Measurements from ENCODE around the gene C6orf132. TPM values are rescaled to one million over a fixed set of nuclear protein-coding genes. Genes with fewer than 3 reads are reported as not detected.

Gene C6orf132
- total RNA-seq, 4 donors from 2014 or later, result 106 to 200 (median 137) TPM

DNA sequence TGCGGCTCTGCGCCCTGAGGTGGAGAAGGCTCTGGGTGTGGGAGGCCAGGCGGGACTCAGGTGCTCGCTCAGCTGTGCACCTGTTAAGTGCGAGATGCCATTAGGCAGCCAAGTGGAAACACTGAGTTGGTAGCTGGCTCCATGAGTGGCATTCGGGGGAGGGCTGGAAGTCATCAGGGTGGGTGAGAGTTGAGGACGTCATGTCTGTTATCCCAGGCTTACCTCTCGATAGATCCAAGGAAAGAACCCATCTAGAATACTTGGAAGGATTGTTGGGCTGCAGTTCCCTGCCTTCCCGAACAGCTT is 50.7 kb downstream of the C6orf132 start:
- H3K4me3 ChIP-seq (ENCODE audit: low read depth, poor library complexity, severe bottlenecking), result no peak overlapping the region
- intact Hi-C loops (cut with DNase I; ENCODE audit: low total_unique reads), result no loop called here
- 59 to 67% methylated on average over 9 of the region's 9 CpGs for WGBS, 2 donors
- no peak for TF ChIP-seq CTCF (IDR thresholded peaks at IDR 0.05)
- TF ChIP-seq POLR2A (IDR thresholded peaks at IDR 0.05), result no peak
- no peak for DNase-seq (ENCODE audit: low spot score in 2 of 2)

- DNase-seq (ENCODE audit: low spot score in 2 of 2), result no peak
- H3K4me3 ChIP-seq (ENCODE audit: low read depth, poor library complexity, severe bottlenecking), result no peak overlapping the region
- intact Hi-C loops (cut with DNase I; ENCODE audit: low total_unique reads), result no loop called here
- WGBS, 2 donors, result 87 to 91% methylated on average over 10 of the region's 10 CpGs
- TF ChIP-seq POLR2A (IDR thresholded peaks at IDR 0.05) (no peak), CTCF (IDR thresholded peaks at IDR 0.05) (no peak)
These were observed 51.4 kb downstream of the C6orf132 start for GRCh38 chr6:42090819-42091717.

GRCh38 chr6:42088101-42088591 is 54.3 kb downstream of the C6orf132 start:
- intact Hi-C loops (cut with DNase I; ENCODE audit: low total_unique reads), result no loop called here
- WGBS, 2 donors, result 81 to 82% methylated on average over 7 of the region's 7 CpGs
- no peak for TF ChIP-seq POLR2A (IDR thresholded peaks at IDR 0.05)
- TF ChIP-seq CTCF (IDR thresholded peaks at IDR 0.05), result no peak
- no peak overlapping the region for H3K4me3 ChIP-seq (ENCODE audit: low read depth, poor library complexity, severe bottlenecking)
- no peak for DNase-seq (ENCODE audit: low spot score in 2 of 2)

GRCh38 chr6:42086046-42087035 is 56.1 kb downstream of the C6orf132 start:
- DNase-seq (ENCODE audit: low spot score in 2 of 2), result no peak
- WGBS, 2 donors, result 83 to 84% methylated on average over 20 to 22 of the region's 22 CpGs
- TF ChIP-seq POLR2A (IDR thresholded peaks at IDR 0.05) (no peak), CTCF (IDR thresholded peaks at IDR 0.05) (no peak)
- no peak overlapping the region for H3K4me3 ChIP-seq (ENCODE audit: low read depth, poor library complexity, severe bottlenecking)
- intact Hi-C loops (cut with DNase I; ENCODE audit: low total_unique reads), result no loop called here

- 81 to 93% methylated on average over 5 of the region's 5 CpGs for WGBS, 2 donors
- H3K4me3 ChIP-seq (ENCODE audit: low read depth, poor library complexity, severe bottlenecking), result no peak overlapping the region
- TF ChIP-seq CTCF (IDR thresholded peaks at IDR 0.05) (no peak), POLR2A (IDR thresholded peaks at IDR 0.05) (no peak)
- intact Hi-C loops (cut with DNase I; ENCODE audit: low total_unique reads), result no loop called here
- DNase-seq (ENCODE audit: low spot score in 2 of 2), result no peak
These were observed 57.5 kb downstream of the C6orf132 start for GRCh38 chr6:42084889-42085288.
